GM19468 (cell line): ENCODE results near the gene CDK10.

Source experiments
- ATAC-seq: cut with Tn5 transposase; IDR thresholded peaks from one replicate; pipeline ENCODE4 v1.9.1; 2021; ENCODE audit warnings: mild to moderate bottlenecking, moderate library complexity, moderate number of reproducible peaks; ENCODE audit not compliant: unreplicated experiment; ENCODE audit errors: extremely low read depth

The CDK10 gene

DNA sequence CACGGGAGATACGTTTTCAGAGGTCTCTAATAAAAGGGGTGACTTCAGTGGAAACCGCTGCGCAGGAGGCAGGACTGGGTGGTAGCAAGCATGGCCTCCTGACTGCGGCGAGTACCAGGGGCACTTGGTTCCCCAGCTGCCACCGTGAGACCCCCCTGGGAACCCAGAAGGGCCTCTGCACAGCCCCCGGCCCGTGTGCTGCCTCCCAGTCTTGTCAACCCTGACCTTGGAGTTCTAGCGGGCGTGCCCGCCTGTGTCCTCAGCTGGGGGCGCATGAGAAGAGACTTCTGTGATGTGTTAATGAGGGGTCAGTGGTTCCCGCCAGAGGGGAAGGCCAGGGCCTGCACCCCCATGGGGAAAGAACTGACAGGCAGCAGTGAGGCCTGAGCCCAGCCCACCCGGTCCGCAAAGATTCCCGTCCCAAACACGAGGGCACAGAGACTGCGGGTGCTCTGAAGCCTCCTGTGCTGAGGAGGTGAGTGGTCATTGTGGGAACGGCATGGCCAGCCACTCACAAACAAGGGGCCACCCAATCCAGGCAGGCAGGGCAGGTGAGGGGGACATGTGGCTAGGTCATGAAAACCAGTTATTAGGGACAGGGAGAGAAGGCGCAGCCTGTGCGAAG, 44.2 kb downstream of the CDK10 start:
- ATAC-seq = no peak

DNA sequence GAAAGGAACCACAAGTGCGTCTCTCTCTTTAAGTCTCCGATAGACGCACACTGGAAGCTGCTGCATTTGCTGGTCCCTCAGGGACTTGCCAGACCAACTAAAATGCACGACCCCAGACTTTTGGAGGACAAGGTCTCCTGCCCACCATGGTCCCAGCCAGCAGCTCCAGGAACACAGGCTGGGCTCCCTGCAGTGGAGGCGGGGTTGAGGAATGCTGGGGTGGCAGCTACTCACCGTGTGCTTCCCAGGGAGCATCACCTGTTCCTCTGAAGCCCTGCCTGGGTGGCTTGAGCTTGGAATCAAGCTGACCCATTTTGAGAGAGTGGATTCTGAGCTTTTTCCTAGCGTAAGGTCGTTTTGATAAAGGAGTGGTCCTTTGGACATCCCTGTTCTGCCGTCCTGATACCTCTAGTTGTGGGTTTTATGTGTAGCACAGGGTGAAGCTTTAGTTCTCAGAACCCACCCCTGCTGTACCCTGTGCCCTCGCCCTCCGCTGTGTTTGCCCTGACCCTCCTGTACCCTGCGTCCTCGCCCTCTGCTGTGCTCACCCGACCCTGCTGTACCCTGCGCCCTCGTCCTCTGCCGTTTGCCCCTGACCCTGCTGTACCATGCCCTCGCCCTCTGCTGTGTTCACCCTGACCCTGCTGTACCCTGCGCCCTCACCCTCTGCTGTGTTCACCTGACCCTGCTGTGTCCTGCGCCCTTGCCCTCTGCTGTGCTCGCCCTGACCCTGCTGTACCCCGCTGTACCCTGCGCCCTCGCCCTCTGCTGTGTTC, 45.8 kb downstream of the CDK10 start:
- no peak for ATAC-seq

DNA sequence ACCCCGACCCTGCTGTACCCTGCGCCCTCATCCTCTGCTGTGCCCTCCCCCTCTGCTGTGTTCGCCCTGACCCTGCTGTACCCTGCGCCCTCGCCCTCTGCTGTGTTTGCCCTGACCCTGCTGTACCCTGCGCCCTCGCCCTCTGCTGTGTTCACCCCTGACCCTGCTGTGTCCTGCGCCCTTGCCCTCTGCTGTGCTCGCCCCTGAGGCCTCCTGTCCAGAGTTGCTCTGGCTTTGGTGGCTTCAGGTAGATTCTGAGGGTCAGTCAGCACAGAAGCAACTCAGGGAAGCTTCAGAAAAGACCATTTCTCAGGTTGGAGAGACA, 46.4 kb downstream of the CDK10 start:
- no peak for ATAC-seq

DNA sequence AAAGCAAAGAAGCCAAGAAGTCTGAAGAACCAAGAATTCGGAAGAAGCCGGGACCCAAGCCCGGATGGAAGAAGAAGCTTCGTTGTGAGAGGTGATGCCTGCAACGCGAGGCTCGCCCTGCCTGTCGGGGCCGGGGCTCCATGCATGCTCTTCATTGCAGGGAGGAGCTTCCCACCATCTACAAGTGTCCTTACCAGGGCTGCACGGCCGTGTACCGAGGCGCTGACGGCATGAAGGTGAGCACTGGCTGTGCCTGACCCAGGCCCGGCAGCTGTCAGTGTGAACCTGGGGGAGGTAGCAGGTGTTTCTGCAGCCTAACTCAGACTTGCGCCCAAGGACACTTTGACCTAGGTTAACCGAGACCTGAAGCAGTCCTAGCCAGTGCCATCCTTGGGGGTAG, 46.8 kb downstream of the CDK10 start:
- no peak for ATAC-seq

DNA sequence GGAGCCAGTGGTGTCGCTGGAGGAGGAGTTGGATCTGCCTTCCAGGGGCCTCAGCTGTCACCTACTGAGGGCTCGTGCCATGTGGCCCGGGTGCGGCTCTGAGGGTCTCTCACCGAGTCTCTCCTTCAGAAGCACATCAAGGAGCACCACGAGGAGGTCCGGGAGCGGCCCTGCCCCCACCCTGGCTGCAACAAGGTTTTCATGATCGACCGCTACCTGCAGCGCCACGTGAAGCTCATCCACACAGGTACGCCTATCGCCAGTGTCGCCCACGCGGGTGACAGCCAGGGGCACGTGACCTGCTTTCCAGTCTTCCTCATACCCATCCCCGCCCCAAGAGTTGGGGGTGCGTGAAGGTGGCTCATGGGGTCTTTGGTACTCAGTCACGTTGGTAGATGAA, 47.3 kb downstream of the CDK10 start:
- ATAC-seq = no peak

DNA sequence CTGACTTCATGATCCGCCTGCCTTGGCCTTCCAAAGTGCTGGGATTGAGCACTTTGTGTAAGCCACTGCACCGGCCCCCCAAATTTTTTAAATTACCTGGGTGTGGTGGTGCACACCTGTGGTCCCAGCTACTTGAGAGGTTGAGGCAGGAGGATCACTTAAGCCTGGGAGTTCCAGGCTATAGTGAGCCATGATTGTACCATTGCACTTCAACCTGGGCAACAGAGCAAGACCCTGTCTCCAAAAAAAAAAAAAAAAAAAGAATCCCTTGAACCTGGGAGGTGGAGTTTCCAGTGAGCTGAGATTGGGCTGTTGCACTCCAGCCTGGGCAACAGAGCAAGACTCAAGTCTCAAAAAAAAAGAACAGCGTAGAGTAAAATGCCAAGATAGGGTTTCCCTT, 50.1 kb downstream of the CDK10 start:
- no peak for ATAC-seq

DNA sequence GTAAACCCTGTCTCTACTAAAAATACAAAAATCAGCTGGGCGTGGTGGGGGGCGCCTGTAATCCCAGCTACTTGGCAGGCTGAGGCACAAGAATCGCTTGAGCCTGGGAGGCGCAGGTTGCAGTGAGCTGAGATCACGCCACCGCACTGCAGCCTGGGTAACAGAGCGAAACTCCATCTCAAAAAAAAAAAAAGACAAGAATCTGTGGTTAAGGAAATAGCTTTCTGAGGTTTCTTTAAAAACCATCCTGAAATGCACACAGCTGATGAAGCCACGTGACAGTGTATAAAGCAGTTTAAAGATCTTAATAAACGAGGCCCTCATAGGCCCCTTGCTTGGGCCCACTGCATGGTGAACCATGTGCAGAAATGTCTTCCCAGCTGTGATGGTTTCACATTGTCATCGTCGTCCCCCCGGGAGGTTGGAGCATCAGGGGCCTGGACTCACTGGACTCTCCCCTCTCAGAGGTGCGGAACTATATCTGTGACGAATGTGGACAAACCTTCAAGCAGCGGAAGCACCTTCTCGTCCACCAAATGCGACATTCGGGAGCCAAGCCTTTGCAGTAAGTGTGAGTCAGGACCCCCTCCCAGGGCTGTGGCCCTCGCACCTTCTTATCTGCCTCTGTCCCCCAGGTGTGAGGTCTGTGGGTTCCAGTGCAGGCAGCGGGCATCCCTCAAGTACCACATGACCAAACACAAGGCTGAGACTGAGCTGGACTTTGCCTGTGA, 51.0 kb downstream of the CDK10 start:
- ATAC-seq = no peak

DNA sequence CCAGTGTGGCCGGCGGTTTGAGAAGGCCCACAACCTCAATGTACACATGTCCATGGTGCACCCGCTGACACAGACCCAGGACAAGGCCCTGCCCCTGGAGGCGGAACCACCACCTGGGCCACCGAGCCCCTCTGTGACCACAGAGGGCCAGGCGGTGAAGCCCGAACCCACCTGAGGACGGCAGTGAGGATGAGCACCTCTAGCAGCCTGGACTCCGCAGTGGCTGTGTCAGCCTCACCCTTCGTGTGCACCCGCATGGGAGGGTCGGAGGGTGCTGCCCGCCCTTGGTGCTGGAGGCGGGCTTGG, 51.5 kb downstream of the CDK10 start:
- no peak for ATAC-seq

DNA sequence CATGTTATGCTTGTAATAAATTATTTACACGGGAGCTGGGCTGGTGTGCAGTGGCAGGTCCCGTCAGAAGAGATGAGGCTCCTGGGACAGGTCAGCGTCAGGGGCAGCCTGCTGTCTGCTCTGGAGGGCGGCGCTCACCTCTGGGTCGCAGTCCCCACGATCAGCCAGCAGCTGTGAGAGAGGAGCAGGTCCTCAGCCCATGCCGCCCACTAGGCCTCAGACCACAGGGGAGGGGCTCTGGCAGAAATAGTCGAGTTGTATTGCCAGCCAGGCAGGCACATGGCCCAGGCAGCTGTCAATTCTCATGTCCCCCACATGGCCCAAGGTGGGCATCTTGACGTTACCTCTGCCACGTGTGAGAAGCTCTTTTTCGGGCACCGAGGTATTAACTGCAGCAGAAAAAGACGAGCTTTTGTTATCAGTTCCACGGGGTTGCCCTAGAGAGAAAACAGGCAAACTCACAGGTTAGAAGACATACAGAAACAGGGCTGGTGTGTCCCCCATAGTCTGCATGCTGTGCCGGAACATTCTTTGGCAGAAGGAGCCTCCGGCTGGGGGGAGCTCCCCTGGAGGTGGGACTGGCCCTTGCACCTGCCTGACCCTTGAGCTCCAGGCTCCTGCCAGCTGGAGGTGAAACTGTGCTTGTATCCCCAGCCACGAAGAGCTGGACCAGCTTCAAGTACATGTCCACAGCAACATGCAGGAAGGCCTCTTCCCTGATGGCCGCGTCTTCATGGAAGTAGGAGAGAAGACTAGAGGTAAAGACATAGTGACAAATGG, 52.2 kb downstream of the CDK10 start:
- no peak for ATAC-seq

DNA sequence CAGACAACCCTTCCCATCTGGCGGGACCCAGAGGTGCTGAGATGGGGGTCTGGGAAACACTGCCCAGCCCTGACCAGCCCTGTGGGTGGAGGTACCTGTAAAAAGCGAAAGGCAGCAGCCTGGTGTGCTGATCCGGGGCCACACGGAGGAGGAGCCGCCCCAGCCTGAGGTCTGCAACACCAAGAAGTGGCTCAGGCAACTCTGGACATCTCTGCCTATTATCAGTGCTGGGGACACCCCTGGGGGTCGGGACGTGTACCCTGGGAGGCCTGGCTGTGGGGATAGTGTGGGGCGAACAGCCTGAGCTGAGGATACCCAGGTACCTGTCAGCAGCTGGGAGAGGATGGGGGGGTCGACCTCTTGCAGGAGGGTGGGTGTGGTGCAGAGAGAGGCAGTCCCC, 52.9 kb downstream of the CDK10 start:
- ATAC-seq = no peak

DNA sequence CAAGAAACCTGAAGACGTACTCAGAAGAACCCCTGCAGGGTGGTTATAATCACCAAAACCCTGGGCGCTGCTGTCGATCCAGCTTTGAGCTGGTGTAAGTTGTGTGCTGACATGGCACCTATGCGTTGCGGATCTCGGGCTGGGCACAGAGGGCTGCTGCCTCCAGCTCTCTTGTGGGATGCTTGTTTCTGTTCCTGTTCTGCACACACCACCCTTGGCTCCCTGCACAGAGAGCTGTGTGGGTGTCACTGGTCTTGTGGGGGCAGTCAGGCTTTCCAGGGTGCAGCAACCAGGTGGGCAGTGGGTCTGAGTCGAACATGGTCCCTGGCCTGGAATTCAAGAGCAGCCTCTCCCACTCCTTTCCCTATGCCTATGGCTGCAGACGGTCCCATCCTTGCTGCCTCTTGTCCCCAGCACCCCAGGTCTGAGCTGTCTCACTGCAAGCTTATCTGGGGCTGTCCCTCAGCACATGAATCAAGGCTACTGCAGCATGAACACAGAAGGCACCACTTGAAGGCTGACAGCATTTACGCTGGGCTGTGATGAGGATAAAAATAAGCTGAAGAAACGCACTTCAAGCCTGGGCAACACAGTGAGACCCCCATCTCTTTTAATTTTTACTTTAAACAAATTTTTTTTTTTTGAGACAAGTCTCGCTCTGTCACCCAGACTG, 55.0 kb downstream of the CDK10 start:
- no peak for ATAC-seq

DNA sequence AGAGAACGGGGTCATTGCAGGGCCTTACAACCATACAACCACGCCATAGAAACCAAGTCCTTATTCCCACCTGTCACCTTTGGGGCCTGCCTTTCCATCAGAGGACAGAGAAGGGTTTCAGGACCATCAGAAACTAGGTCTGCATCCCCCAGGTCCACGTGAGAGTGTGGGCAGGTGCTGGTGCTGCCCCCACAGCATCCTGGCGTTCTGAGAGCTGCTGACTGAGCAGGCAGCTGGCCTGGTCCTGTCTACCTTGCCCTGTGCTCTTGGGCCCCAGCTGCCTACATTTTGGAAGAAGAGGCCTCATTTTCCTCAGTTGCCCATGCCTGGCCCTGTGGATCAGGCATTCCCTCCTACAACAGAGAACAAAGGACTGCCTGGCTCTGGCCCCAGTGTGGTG, 56.5 kb downstream of the CDK10 start:
- ATAC-seq = no peak

DNA sequence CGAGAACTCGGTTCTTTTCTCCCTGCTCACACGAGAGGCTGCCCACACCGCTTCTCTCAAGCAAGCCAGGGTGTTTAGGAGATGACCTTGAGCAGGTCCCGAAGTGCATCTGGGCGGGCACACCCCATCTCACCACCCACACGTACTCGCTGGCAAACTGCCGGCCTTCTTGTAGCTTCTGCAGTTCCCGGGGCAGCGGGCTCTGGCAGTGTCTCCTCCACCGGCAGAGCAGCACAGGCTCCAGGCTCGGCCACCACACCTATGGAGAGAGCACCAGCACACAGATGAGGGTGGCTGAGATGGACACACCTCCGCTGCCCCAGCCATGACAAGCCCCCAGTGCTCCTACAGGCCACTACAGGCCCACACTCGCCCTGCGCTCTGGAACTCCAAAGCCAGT, 58.3 kb downstream of the CDK10 start:
- ATAC-seq = no peak
